ENCODE results near the gene MYO3B.

- TF ChIP-seq, protein P1, sequence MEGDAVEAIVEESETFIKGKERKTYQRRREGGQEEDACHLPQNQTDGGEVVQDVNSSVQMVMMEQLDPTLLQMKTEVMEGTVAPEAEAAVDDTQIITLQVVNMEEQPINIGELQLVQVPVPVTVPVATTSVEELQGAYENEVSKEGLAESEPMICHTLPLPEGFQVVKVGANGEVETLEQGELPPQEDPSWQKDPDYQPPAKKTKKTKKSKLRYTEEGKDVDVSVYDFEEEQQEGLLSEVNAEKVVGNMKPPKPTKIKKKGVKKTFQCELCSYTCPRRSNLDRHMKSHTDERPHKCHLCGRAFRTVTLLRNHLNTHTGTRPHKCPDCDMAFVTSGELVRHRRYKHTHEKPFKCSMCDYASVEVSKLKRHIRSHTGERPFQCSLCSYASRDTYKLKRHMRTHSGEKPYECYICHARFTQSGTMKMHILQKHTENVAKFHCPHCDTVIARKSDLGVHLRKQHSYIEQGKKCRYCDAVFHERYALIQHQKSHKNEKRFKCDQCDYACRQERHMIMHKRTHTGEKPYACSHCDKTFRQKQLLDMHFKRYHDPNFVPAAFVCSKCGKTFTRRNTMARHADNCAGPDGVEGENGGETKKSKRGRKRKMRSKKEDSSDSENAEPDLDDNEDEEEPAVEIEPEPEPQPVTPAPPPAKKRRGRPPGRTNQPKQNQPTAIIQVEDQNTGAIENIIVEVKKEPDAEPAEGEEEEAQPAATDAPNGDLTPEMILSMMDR (IDR thresholded peaks at IDR 0.05): no peak
- TF ChIP-seq POLR2A (IDR thresholded peaks at IDR 0.05): no peak
Measured at GRCh38 chr2:170243898-170244297, 66.0 kb downstream of the MYO3B start.

Data from body of pancreas (tissue), 4 donors.